ELF-1 (cell line): ENCODE results near the gene RPS25.
A peak's percentile ranks its signal among the peaks of the same experiment; 100 is the strongest.
"Not testable (repeated sequence)": the region's sequence is repeated elsewhere in the genome, so short reads cannot be mapped to it uniquely, and the experiment has no call there.

Experiments
- DNase-seq: peaks from one replicate; pipeline ENCODE4 v3.0.0-alpha.2; 2016; ENCODE audit warnings: low read depth, low spot score

Gene RPS25

DNA sequence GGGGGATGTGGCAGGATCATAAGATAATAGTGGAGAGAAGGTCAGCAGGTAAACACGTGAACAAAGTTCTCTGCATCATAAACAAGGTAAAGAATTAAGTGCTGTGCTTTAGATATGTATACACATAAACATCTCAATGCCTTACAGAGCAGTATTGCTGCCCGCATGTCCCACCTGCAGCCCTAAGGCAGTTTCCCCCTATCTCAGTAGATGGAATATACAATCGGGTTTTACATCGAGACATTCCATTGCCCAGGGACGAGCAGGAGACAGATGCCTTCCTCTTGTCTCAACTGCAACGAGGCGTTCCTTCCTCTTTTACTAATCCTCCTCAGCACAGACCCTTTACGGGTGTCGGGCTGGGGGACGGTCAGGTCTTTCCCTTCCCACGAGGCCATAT, 21.3 kb upstream of the RPS25 start:
- peak; percentile 23 for DNase-seq

GRCh38 chr11:119038884-119039283, 20.7 kb upstream of the RPS25 start:
- DNase-seq, result no peak

DNA sequence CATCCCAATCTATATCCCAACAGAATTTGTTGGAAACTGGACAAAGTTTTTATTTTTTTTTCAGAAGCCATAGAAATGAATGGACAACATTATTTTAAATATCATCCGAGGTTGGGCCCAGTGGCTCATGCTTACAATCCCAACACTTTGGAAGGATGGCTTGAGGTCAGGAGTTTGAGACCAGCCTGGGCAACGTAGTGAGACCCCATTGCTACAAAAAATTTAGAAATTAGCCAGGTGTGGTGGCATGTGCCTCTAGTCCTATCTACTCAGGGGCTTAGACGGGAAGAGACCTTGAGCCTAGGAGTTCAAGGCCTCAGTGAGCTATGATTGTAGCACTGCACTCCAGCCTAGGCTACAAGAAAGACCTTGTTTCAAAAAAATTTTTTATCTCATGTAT, 16.7 kb upstream of the RPS25 start:
- DNase-seq, result no peak

DNA sequence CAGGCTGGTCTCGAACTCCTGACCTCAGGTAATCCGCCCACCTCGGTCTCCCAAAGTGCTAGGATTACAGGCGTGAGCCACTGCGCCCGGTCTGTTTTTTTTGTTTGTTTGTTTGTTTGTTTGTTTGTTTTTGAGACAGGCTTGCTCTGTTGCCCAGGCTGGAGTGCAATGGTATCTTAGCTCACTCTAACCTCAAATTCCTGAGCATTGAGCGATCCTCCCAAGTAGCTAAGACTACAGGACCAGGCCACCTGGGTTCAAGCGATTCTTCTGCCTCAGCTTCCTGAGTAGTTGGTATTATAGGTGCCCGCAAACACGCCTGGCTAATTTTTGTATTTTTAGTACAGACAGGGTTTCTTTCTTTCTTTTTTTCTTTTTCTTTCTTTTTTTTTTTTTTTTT, 15.3 kb upstream of the RPS25 start:
- DNase-seq, result not testable (repeated sequence)

- DNase-seq, result no peak
Observed at GRCh38 chr11:119031912-119032280, 13.8 kb upstream of the RPS25 start.

DNA sequence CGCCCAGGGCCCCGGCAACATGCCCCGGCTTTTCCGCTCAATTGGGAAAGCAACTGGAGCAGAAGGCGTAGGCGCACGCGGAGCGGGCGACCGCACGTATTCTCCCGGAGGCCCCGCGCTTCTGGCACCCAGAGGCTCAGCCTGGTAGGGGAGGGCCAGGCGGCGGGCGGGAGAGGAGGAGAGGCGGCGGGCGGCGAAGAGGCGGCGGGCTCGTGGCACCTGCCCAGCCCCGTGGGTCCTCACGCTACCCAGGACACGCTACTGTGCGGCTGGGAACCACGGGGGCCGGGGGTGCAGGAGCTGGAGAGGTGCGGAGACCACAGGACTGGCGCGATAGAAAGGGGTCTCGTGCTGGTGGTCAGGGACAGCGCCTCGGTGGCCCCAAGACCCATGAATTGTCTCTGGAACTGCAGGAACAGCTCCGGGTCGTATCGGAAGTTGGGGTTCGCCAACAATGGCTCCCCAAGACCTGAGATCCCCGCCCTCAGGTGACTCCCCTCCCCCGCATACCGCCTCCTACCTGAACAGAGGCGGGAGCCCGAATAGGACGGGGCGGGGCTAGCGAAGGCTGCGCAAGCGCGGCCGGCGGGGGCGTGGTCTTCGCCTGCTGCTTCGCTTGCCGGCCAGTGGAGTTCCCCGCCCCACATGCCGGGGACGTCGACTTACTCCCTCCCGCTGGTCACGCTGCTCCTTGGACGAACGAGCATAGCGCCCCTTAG, 12.3 kb upstream of the RPS25 start, which contains the start of gene SLC37A4:
SLC37A4 (minus strand) TSS at position 549 of the 719 bp plus-strand sequence.
- peak; percentile 99 for DNase-seq

- DNase-seq, result no peak
Observed at GRCh38 chr11:119030029-119030328, 11.8 kb upstream of the RPS25 start.

DNA sequence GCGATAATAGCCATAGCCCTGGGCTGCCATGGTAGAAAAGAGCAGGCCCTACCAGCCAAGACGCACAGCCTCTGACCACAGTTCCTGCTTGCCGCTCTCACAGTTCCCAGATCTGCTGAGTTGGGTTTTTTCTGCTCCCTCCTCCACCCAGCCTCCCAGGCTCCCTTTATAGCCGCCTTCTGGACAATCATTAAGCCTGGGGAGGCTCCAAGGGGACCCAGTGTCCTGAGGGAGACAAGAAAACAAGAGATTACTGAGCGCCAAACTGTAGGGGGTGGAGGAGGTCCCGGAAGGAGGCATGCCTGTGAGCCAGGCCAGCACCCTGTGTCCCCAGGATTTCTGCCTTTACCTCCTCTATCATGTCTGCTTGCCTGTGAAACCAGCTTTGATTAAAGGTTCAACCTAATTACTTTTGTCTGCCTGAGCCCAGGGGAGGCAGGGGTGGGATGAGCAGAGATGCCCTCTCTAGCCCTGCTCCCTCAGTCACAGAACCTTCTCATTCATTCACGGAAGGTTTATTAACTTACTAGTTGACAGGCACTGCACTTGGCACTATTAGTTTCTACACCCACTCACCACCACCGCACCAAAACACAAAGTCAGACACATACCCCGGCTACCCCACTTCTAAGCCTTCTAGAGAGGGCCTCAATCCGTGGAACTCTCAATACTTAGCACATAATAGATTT, 11.3 kb upstream of the RPS25 start:
- DNase-seq, result peak; percentile 74

DNA sequence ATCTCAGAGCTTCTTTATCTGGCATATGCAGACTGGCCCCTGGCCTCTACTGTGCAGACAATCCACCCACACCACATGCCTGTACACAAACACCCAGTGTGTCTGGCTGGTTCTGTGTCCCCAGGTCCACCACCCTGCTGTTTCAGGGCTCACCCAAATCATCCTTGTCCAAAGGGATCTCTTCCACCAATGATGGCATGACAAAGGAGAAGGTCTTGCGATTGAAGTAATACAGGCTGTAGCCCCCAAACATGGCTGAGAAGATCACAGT, 10.9 kb upstream of the RPS25 start:
- no peak for DNase-seq

- DNase-seq, result no peak
Observed at GRCh38 chr11:119028346-119029068, 10.4 kb upstream of the RPS25 start.

GRCh38 chr11:119027561-119028345, 9.6 kb upstream of the RPS25 start:
- DNase-seq, result no peak

DNA sequence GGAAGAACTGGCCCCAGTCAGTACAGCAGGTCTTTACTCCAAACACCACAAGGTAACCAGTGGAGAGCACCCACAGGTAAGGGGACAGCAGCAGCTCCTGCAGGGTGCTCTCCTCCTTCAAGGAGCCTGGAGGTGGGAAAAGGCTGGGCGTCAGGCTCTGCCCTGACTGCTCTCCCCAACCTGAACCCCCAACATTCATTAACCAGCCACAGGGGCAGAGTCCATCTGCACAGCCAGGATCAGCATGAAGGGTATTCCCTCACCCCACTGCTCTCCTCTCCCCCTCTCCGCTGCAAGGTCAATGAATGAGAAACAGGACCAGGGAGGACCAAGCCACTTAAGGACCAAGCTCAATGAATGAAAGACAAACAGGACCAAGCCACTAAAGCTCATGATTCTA, 8.8 kb upstream of the RPS25 start:
- no peak for DNase-seq

- no peak for DNase-seq
Observed at GRCh38 chr11:119025978-119026766, 8.0 kb upstream of the RPS25 start.

DNA sequence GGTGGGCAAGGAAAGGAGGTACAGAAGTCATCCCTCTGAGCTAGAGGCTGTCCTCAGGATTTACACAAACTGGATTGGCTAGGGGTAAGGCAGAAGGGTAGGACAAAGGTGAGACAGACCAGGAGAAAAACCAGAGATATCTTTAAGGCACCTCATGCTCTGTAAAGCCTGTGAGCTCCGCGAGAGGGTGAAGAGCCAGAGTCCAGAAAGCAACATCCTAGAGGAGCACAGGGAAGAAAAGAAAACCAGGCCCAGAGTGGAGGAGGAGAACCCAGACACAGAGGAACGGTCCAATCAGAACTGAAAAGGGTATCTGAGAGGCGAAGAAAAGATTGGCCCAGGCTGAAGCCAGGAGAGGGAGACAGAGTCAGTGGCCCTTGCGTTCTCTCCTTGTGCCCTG, 7.4 kb upstream of the RPS25 start:
- no peak for DNase-seq

GRCh38 chr11:119025099-119025473, 6.9 kb upstream of the RPS25 start:
- DNase-seq, result no peak

- no peak for DNase-seq
Observed at GRCh38 chr11:119024430-119025098, 6.4 kb upstream of the RPS25 start.

GRCh38 chr11:119023741-119024140, 5.6 kb upstream of the RPS25 start:
- no peak for DNase-seq

GRCh38 chr11:119021631-119022030, 3.5 kb upstream of the RPS25 start:
- DNase-seq, result no peak

DNA sequence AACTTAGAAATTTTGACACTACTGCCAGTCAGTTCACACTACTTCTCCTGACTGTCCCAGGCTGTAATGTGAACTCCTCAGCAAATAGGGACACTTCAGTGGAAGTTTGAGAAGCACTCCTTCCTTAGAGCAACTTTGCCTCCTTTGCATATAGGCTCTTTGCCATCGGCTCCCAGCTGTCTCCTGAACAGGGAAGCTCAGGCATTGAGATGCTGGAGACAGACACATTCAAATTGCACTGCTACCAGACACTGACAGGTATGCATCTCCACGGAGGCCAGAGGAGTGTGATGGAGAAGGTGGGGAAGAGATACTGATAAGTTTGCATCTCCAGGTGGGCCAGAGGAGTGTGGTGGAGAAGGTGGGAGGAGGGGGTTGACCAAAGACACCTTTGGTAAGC, 1.9 kb upstream of the RPS25 start:
- no peak for DNase-seq

GRCh38 chr11:119017377-119017776, 766 bp downstream of the RPS25 start:
- DNase-seq, result not testable (repeated sequence)
